Small intestine (tissue), 7 donors: ENCODE data around the gene PDZRN4. TPM values are rescaled to one million over a fixed set of nuclear protein-coding genes. Genes with fewer than 3 reads are reported as not detected.

Experiments
- DNase-seq, 2 donors: peaks; one replicate each; pipeline versions ENCODE4 v3.0.0 to v3.0.0-alpha.2; 2013
- FAIRE-seq: peaks from 2 replicates; lab custom pipeline; 2012; peaks lifted over from hg19 to GRCh38; lab: Jason Lieb, UNC
- H3K27ac ChIP-seq, 3 donors: one replicate each; pipeline ENCODE4 v1.5.1; 2013; ENCODE audit warnings: low read length in 2 of 3, mild to moderate bottlenecking in 2 of 3, control low read depth in 1 of 3, inconsistent platforms in 1 of 3, low read depth in 1 of 3, moderate library complexity in 1 of 3
- H3K27me3 ChIP-seq, 3 donors: one replicate each; pipeline ENCODE4 v1.6.1; 2013; ENCODE audit warnings: low read length in 3 of 3, inconsistent platforms in 1 of 3; ENCODE audit not compliant: control insufficient read depth in 3 of 3, insufficient read depth in 3 of 3
- H3K36me3 ChIP-seq, 3 donors: one replicate each; pipeline ENCODE4 v1.6.1; 2013; ENCODE audit warnings: low read length in 3 of 3, inconsistent platforms in 1 of 3, low read depth in 1 of 3, mild to moderate bottlenecking in 1 of 3, moderate library complexity in 1 of 3; ENCODE audit not compliant: control insufficient read depth in 3 of 3, insufficient read depth in 2 of 3
- H3K4me1 ChIP-seq, 3 donors: one replicate each; pipeline ENCODE4 v1.6.1; 2013; ENCODE audit warnings: low read length in 2 of 3, inconsistent platforms in 1 of 3, low read depth in 1 of 3, mild to moderate bottlenecking in 1 of 3, moderate library complexity in 1 of 3; ENCODE audit not compliant: control insufficient read depth in 3 of 3, insufficient read depth in 2 of 3
- H3K4me3 ChIP-seq, 3 donors: one replicate each; pipeline ENCODE4 v1.5.1; 2013; ENCODE audit warnings: low read length in 3 of 3, control low read depth in 1 of 3, inconsistent platforms in 1 of 3, low read depth in 1 of 3, mild to moderate bottlenecking in 1 of 3, moderate library complexity in 1 of 3
- H3K9me3 ChIP-seq, 2 donors: one replicate each; pipeline ENCODE4 v1.6.1; 2013; ENCODE audit warnings: low read depth in 1 of 2, low read length in 1 of 2; ENCODE audit not compliant: control insufficient read depth in 2 of 2, insufficient read depth in 1 of 2
- WGBS, 3 donors: extraction: QIAGEN DNeasy Blood & Tissue Kit; methylation state at CpG; one replicate each; pipeline ENCODE4 v1.1.7; 2013; 5-methylcytosine and 5-hydroxymethylcytosine counted together
- polyA plus RNA-seq, 4 donors: library from polyadenylated mRNA; stranded (reverse) in 3 of 4; unstranded in 1 of 4; fragments of 200-250 nt in 3 of 4; fragments of 120-200 nt in 1 of 4; gene quantifications; one replicate each; pipeline versions ENCODE4 v1.2.1 to v1.2.3, GENCODE V29; 2013
- donor health status: healthy with polysubstance abuse.
- donor health status: control.
- donor health status: control.
- donor health status: Bipolar disorder and iron deficiency.
- donor health status: healthy.

Gene PDZRN4
- polyA plus RNA-seq, 4 donors: 0.27 to 0.88 (median 0.27) TPM; not detected in 1

- Histone ChIP-seq H3K27ac (no peak overlapping the region), H3K4me1 (no peaks in the 10 kb centered on the region), H3K4me3 (no peak overlapping the region), H3K27me3 (peaks cover 0 to 2% (median 0%) of the 10 kb centered on the region in 3 donors), H3K9me3 (no peaks in the 10 kb centered on the region), H3K36me3 (no peaks in the 10 kb centered on the region)
- FAIRE-seq (no peak), DNase-seq (no peak)
- WGBS, 3 donors: 41 to 73% (median 48%) methylated on average over 4 of the region's 4 CpGs
Observed at GRCh38 chr12:41527534-41528116, 339.5 kb downstream of the PDZRN4 start.

GRCh38 chr12:41528874-41529273 is 340.8 kb downstream of the PDZRN4 start:
- no peak overlapping the region for H3K27ac ChIP-seq
- H3K4me3 ChIP-seq: no peak overlapping the region
- no peak for DNase-seq
- 75 to 82% (median 81%) methylated on average over 3 of the region's 3 CpGs for WGBS, 3 donors
- no peaks in the 10 kb centered on the region for H3K4me1 ChIP-seq
- H3K36me3 ChIP-seq: no peaks in the 10 kb centered on the region
- FAIRE-seq: no peak
- H3K9me3 ChIP-seq: no peaks in the 10 kb centered on the region
- peaks cover 0 to 2% (median 0%) of the 10 kb centered on the region in 3 donors for H3K27me3 ChIP-seq

- no peaks in the 10 kb centered on the region for H3K36me3 ChIP-seq
- FAIRE-seq (no peak), DNase-seq (no peak)
- H3K27me3 ChIP-seq: peaks cover 0 to 2% (median 0%) of the 10 kb centered on the region in 3 donors
- H3K4me1 ChIP-seq: no peaks in the 10 kb centered on the region
- no peak overlapping the region for H3K27ac ChIP-seq
- WGBS, 3 donors: 73 to 81% (median 73%) methylated on average over 5 of the region's 5 CpGs
- no peak overlapping the region for H3K4me3 ChIP-seq
- no peaks in the 10 kb centered on the region for H3K9me3 ChIP-seq
Observed at GRCh38 chr12:41530441-41530840, 342.3 kb downstream of the PDZRN4 start.

- FAIRE-seq (no peak), DNase-seq (no peak)
- H3K9me3 ChIP-seq: no peaks in the 10 kb centered on the region
- H3K4me1 ChIP-seq: no peaks in the 10 kb centered on the region
- peaks cover 0 to 2% (median 0%) of the 10 kb centered on the region in 3 donors for H3K27me3 ChIP-seq
- H3K27ac ChIP-seq: peak overlapping the region in 1 of 3 donors; percentile 7
- no peaks in the 10 kb centered on the region for H3K36me3 ChIP-seq
- WGBS, 3 donors: 69 to 78% (median 69%) methylated on average over 13 of the region's 13 CpGs
- H3K4me3 ChIP-seq: no peak overlapping the region
Observed at GRCh38 chr12:41531147-41531829, 343.2 kb downstream of the PDZRN4 start.

GRCh38 chr12:41532072-41532471 is 344.0 kb downstream of the PDZRN4 start:
- 44 to 71% (median 53%) methylated on average over 2 of the region's 2 CpGs for WGBS, 3 donors
- H3K27me3 ChIP-seq: peaks cover 0 to 2% (median 0%) of the 10 kb centered on the region in 3 donors
- H3K9me3 ChIP-seq: no peaks in the 10 kb centered on the region
- H3K4me1 ChIP-seq: no peaks in the 10 kb centered on the region
- H3K36me3 ChIP-seq: no peaks in the 10 kb centered on the region
- DNase-seq (no peak), FAIRE-seq (no peak)
- no peak overlapping the region for H3K27ac ChIP-seq
- no peak overlapping the region for H3K4me3 ChIP-seq

GRCh38 chr12:41536813-41537490 is 348.8 kb downstream of the PDZRN4 start:
- FAIRE-seq: no peak
- 50 to 67% (median 54%) methylated on average over 4 of the region's 4 CpGs for WGBS, 3 donors
- H3K9me3 ChIP-seq: no peaks in the 10 kb centered on the region

GRCh38 chr12:41537522-41537921 is 349.4 kb downstream of the PDZRN4 start:
- H3K36me3 ChIP-seq: no peaks in the 10 kb centered on the region
- H3K9me3 ChIP-seq: no peaks in the 10 kb centered on the region
- no peaks in the 10 kb centered on the region for H3K4me1 ChIP-seq
- no peak overlapping the region for H3K4me3 ChIP-seq
- no peak overlapping the region for H3K27ac ChIP-seq
- 89 to 92% (median 91%) methylated on average over 1 of the region's 1 CpG for WGBS, 3 donors
- DNase-seq (no peak), FAIRE-seq (no peak)
- H3K27me3 ChIP-seq: no peaks in the 10 kb centered on the region

More at GRCh38 chr12:41536813-41537490, 348.8 kb downstream of the PDZRN4 start:
- no peaks in the 10 kb centered on the region for H3K27me3 ChIP-seq
- H3K36me3 ChIP-seq: no peaks in the 10 kb centered on the region
- no peak overlapping the region for H3K4me3 ChIP-seq
- no peak for DNase-seq
- no peak overlapping the region for H3K27ac ChIP-seq
- no peaks in the 10 kb centered on the region for H3K4me1 ChIP-seq

- Histone ChIP-seq H3K4me3 (no peak overlapping the region), H3K27ac (no peak overlapping the region), H3K36me3 (no peaks in the 10 kb centered on the region), H3K4me1 (no peaks in the 10 kb centered on the region), H3K27me3 (no peaks in the 10 kb centered on the region), H3K9me3 (no peaks in the 10 kb centered on the region)
- no peak for DNase-seq
- no peak for FAIRE-seq
- 79 to 91% (median 81%) methylated on average over 6 of the region's 6 CpGs for WGBS, 3 donors
Observed at GRCh38 chr12:41545761-41546160, 357.6 kb downstream of the PDZRN4 start.
